Smooth muscle cell (in vitro differentiated cells): ENCODE results near the gene EIF5A2. TPM values are rescaled to one million over a fixed set of nuclear protein-coding genes. Genes with fewer than 3 reads are reported as not detected.
"Not testable (repeated sequence)": the region's sequence is repeated elsewhere in the genome, so short reads cannot be mapped to it uniquely, and the experiment has no call there.

ENCODE experiments used
- DNase-seq: peaks from one replicate; lab custom pipeline; 2025; ENCODE audit not compliant: unreplicated experiment; lab: John Stamatoyannopoulos, UW
- H2AFZ ChIP-seq: fragments of 200-600 bp; sonication (generic); 2 replicates; pipeline ENCODE4 v1.6.0; 2016; ENCODE audit warnings: antibody characterized with exemption, low read depth, mild to moderate bottlenecking
- H3F3A ChIP-seq: fragments of 200-600 bp; sonication (generic); 2 replicates; pipeline ENCODE4 v1.6.0; 2017; ENCODE audit warnings: antibody characterized with exemption, low read depth
- H3K27ac ChIP-seq: fragments of 200-600 bp; sonication (generic); 2 replicates; pipeline ENCODE4 v1.5.1; 2016; ENCODE audit warnings: low read depth, mild to moderate bottlenecking
- H3K27me3 ChIP-seq: fragments of 200-600 bp; sonication (generic); 2 replicates; pipeline ENCODE4 v1.6.1; 2016; ENCODE audit warnings: low read depth, mild to moderate bottlenecking
- H3K36me3 ChIP-seq: fragments of 200-600 bp; sonication (generic); 2 replicates; pipeline ENCODE4 v1.5.1; 2016; ENCODE audit warnings: low read depth
- H3K4me1 ChIP-seq: fragments of 200-600 bp; sonication (generic); 2 replicates; pipeline ENCODE4 v1.5.1; 2016; ENCODE audit warnings: low read depth
- H3K4me2 ChIP-seq: fragments of 200-600 bp; sonication (generic); 2 replicates; pipeline ENCODE4 v1.6.0; 2016; ENCODE audit warnings: mild to moderate bottlenecking
- H3K4me3 ChIP-seq: fragments of 200-600 bp; sonication (generic); 2 replicates; pipeline ENCODE4 v1.5.1; 2016; ENCODE audit warnings: mild to moderate bottlenecking
- H3K79me2 ChIP-seq: fragments of 200-600 bp; sonication (generic); 2 replicates; pipeline ENCODE4 v1.6.0; 2016; ENCODE audit warnings: low read depth, mild to moderate bottlenecking
- H3K9ac ChIP-seq: fragments of 200-600 bp; sonication (generic); 2 replicates; pipeline ENCODE4 v1.6.0; 2016; ENCODE audit warnings: low read depth
- H3K9me3 ChIP-seq: fragments of 200-600 bp; sonication (generic); replicated peaks from 2 replicates; pipeline ENCODE4 v1.5.1; 2016; ENCODE audit warnings: low read depth
- H4K20me1 ChIP-seq: fragments of 200-600 bp; sonication (generic); 2 replicates; pipeline ENCODE4 v1.6.0; 2016; ENCODE audit warnings: low read depth
- WGBS: methylation state at CpG from one replicate; pipeline ENCODE4 v1.1.7; 2016; ENCODE audit warnings: low lambda C conversion rate; 5-methylcytosine and 5-hydroxymethylcytosine counted together
- polyA plus RNA-seq: library from polyadenylated mRNA; unstranded; fragments of >200 nt; fragmentation: Nextera tagmentation; extraction: Ambion mirVana; gene quantifications from 2 replicates; pipeline ENCODE4 v1.2.1, GENCODE V29; 2016
- total RNA-seq: library from RNA; depleted of rRNA; stranded (reverse); fragments of >200 nt; gene quantifications from 2 replicates; pipeline ENCODE4 v1.2.3, GENCODE V29; 2014
- TF ChIP-seq, protein P1 (sequence below): fragments of 200-600 bp; sonication (generic); IDR thresholded peaks from 2 replicates; pipeline ENCODE4 v1.5.1; 2017; ENCODE audit warnings: borderline replicate concordance, mild to moderate bottlenecking, antibody characterized with exemption; ENCODE audit not compliant: insufficient read depth, poor library complexity, severe bottlenecking

EIF5A2 gene
- total and polyA plus RNA-seq, 2 experiments from 2014 or later, result 5.8 to 6.8 TPM

DNA sequence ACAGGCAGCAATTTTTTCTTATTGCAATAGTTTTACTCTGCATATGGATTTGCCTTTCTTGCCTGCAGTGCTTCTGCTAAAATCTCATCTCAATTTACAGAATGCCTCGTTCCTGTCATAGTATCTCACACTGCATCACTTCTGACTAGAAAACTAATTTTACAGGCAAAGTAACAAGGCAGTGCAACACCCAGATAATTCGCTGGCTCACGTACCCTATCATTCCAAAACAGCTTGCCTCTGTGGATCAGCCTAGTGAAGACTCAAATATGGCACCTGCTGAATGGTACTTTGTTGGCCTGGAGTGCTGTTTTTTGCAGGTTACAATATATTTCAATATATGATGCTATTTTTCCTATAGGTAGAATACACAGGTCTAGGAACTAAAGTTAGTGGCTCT is 5.3 kb downstream of the EIF5A2 start:
- no peak overlapping the region for H3K27ac ChIP-seq
- H3K4me3 ChIP-seq, result no peak overlapping the region
- WGBS, result 93% methylated on average over 3 of the region's 3 CpGs
- H3K4me2 ChIP-seq, result no peak overlapping the region
- H3K79me2 ChIP-seq, result peaks cover 6% of the 10 kb centered on the region
- no peaks in the 10 kb centered on the region for H4K20me1 ChIP-seq
- H3K27me3 ChIP-seq, result no peaks in the 10 kb centered on the region
- DNase-seq, result no peak
- H3K36me3 ChIP-seq, result no peaks in the 10 kb centered on the region
- H3K4me1 ChIP-seq, result peaks cover 7% of the 10 kb centered on the region
- TF ChIP-seq, protein P1, sequence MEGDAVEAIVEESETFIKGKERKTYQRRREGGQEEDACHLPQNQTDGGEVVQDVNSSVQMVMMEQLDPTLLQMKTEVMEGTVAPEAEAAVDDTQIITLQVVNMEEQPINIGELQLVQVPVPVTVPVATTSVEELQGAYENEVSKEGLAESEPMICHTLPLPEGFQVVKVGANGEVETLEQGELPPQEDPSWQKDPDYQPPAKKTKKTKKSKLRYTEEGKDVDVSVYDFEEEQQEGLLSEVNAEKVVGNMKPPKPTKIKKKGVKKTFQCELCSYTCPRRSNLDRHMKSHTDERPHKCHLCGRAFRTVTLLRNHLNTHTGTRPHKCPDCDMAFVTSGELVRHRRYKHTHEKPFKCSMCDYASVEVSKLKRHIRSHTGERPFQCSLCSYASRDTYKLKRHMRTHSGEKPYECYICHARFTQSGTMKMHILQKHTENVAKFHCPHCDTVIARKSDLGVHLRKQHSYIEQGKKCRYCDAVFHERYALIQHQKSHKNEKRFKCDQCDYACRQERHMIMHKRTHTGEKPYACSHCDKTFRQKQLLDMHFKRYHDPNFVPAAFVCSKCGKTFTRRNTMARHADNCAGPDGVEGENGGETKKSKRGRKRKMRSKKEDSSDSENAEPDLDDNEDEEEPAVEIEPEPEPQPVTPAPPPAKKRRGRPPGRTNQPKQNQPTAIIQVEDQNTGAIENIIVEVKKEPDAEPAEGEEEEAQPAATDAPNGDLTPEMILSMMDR, result no peak
- H3K9me3 ChIP-seq, result no peaks in the 10 kb centered on the region
- no peak overlapping the region for H2AFZ ChIP-seq
- H3F3A ChIP-seq, result no peaks in the 10 kb centered on the region
- H3K9ac ChIP-seq, result no peak overlapping the region

GRCh38 chr3:170899455-170899854 is 9.0 kb downstream of the EIF5A2 start:
- Histone ChIP-seq H3K4me2 (no peak overlapping the region), H3F3A (no peaks in the 10 kb centered on the region), H3K27ac (no peak overlapping the region), H3K4me1 (no peaks in the 10 kb centered on the region), H4K20me1 (no peaks in the 10 kb centered on the region), H2AFZ (no peak overlapping the region), H3K9ac (no peak overlapping the region), H3K27me3 (no peaks in the 10 kb centered on the region), H3K36me3 (no peaks in the 10 kb centered on the region), H3K79me2 (no peaks in the 10 kb centered on the region), H3K4me3 (no peak overlapping the region), H3K9me3 (no peaks in the 10 kb centered on the region)
- 91% methylated on average over 1 of the region's 1 CpG for WGBS
- TF ChIP-seq, protein P1, result no peak
- no peak for DNase-seq

- no peaks in the 10 kb centered on the region for H4K20me1 ChIP-seq
- TF ChIP-seq, protein P1, result no peak
- H3K4me1 ChIP-seq, result no peaks in the 10 kb centered on the region
- no peaks in the 10 kb centered on the region for H3K36me3 ChIP-seq
- H3K4me3 ChIP-seq, result no peak overlapping the region
- 96% methylated on average over 2 of the region's 2 CpGs for WGBS
- DNase-seq, result no peak
- H3K4me2 ChIP-seq, result no peak overlapping the region
- H3K9me3 ChIP-seq, result no peaks in the 10 kb centered on the region
- H3K27me3 ChIP-seq, result no peaks in the 10 kb centered on the region
- no peak overlapping the region for H3K27ac ChIP-seq
- H3K79me2 ChIP-seq, result no peaks in the 10 kb centered on the region
- H3K9ac ChIP-seq, result no peak overlapping the region
- H2AFZ ChIP-seq, result no peak overlapping the region
- no peaks in the 10 kb centered on the region for H3F3A ChIP-seq
Measured at GRCh38 chr3:170897978-170898377, 10.5 kb downstream of the EIF5A2 start.

- H3K79me2 ChIP-seq, H3K4me3 ChIP-seq, H3K27ac ChIP-seq, H3K4me1 ChIP-seq, H3K9me3 ChIP-seq, H2AFZ ChIP-seq, H3K4me2 ChIP-seq, H3K36me3 ChIP-seq, H3K9ac ChIP-seq, H4K20me1 ChIP-seq, H3K27me3 ChIP-seq, DNase-seq, H3F3A ChIP-seq: not testable (repeated sequence)
- WGBS, result 91% methylated on average over 1 of the region's 1 CpG
Measured at GRCh38 chr3:170897199-170897598, 11.2 kb downstream of the EIF5A2 start.
